Measurements from ENCODE around the gene ZFYVE27.

Gene ZFYVE27

DNA sequence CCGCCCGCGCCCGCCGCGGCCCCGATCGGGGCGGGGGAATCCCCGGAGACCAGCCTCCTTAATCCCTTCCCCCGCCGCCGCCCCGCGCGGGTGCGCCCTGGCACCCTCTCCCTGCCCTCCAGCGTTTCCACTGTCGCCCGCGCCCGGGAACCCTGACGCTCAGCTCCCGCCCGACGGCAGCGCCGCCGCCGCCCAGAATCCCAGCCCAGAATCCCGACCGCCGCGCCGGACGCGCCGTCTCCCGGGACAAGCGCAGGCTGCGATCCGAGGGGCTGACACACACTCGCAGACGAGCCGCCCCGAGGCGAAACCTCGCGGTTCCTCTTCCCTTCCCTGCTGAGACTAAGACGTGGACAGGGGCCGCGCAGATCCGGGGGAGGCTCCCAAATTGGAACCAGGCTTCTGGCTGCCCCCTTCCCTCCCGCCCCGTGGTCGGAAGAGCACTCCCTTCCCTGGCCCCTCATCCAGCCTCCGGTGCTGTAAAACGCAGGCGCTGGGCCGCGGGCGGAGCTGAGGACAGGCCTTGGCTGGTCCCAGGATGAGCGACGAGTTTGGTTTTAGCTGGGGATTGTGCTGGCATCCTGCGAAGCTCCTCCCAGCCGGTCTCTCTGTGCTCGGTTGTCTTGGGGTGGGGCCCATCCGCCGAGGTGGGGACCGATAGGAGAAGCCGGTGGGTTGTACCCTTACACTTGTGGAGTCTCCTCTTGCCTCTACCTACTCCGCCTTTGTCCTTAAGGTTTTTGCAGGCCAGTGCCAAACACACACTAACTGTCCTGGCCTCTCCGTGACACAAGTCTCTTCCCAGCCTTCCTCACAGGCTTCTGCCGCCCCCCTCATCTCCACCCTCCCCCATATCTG, 22.3 kb upstream of the ZFYVE27 start:
- no peak for DNase-seq

- DNase-seq, result no peak
These were observed 21.6 kb upstream of the ZFYVE27 start for GRCh38 chr10:97715259-97715874.

DNA sequence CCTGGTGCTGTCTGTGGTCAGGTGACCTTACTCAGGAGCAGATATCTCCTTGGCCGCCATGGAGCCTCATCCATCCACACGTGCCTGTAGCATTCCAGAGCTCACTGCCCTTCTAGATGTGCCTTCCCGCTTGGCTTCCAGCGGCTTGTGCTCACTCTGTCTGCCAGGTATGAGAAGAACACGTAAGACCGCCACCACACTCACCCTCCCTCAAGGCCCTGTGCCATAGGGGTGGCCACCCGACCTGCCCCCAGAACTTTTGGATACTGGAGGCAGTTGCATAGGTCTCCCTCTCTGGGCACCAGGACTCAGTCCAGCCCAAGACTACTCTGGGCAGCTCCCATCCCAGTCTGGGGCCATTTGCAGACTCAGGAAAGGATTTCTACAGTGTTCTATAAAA, 19.3 kb upstream of the ZFYVE27 start:
- no peak for DNase-seq

DNA sequence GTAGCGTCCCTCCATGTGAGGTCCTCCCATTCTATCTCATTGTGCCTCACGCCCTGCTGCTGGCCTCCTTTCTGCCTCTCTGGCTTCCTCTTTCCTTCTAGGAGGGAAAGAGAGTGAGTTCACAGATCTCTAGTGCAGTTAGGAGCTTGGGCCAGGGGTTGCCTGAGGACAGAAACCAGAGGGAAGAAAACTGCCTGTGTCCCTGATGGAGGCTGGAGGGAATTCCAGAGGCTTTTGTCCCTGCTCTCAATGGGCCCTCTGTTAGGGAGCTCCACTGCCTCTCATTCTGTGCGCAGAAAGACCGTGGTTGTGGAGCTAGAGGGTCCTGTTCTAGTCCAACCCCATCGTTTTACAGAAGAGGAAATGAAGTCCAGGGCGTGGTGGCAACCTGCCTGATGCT, 18.8 kb upstream of the ZFYVE27 start:
- no peak for DNase-seq

- no peak for DNase-seq
These were observed 18.2 kb upstream of the ZFYVE27 start for GRCh38 chr10:97718659-97719142.

GRCh38 chr10:97719602-97720001, 17.3 kb upstream of the ZFYVE27 start:
- no peak for DNase-seq

- DNase-seq, result no peak
These were observed 14.8 kb upstream of the ZFYVE27 start for GRCh38 chr10:97721871-97722780.

DNA sequence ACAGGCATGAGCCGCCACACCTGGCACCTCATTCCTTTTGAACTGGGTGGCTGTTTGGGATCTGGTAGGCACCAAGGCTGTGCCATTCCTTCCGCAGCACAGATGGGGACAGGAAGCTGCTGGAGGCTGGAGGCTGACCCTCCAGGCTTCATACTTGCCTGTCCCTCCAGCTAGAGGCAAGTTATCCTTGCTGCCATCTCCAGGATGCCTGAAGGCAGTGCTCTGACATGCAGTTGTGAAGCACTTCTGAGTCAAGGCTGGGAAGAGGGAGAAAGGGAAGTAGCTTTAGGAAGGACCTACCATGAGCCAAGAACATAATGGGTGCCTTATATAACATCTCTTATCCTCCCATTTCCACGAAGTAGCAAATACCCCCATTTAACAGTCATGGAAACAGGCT, 13.9 kb upstream of the ZFYVE27 start:
- no peak for DNase-seq

DNA sequence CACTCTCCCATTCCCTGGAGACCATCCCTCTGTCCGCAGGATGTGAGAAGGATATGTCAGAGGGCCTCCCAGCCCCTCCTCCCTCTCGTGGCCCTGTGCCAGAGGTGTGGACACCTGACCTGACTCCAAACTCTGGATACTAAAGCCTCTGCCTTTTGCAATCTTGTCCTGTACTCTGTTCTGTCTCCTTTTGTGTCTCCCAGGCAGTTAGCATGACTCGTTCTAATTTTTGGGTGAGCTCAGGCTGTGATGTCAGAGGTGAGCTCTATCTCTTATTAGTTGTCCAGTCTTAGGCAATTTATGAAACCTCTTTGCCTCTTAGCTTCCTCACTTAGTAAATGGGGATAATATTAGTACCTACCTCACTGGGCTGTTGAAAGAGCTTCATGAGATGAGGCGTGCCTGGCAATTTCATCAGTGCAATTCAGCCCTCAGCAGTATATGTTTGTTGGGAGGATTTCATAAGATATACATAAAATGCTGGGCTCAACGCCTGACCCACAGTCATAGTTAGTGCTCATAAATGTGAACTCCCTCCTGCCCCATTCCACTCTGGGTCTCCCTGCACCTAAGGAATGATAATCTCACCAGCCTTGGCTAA, 12.5 kb upstream of the ZFYVE27 start:
- DNase-seq, result no peak

GRCh38 chr10:97726636-97727178, 10.2 kb upstream of the ZFYVE27 start:
- DNase-seq, result no peak

DNA sequence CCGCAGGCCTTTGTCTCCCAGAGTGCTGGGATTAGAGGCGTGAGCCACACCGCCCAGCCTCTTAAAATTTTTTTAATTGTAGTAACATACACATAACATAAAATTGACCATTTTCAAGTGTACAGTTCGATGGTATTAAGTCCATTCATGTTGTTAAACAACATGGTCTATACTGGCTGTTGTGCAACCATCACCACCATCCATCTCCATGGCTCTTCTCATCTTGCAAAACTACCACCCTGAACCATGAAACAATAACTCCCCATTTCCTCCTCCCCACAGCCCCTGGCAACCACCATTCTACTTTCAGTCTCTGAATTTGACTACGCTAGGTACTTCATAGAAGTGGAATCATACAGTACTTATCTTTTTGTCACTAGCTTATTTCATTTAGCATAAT, 7.9 kb upstream of the ZFYVE27 start:
- no peak for DNase-seq

DNA sequence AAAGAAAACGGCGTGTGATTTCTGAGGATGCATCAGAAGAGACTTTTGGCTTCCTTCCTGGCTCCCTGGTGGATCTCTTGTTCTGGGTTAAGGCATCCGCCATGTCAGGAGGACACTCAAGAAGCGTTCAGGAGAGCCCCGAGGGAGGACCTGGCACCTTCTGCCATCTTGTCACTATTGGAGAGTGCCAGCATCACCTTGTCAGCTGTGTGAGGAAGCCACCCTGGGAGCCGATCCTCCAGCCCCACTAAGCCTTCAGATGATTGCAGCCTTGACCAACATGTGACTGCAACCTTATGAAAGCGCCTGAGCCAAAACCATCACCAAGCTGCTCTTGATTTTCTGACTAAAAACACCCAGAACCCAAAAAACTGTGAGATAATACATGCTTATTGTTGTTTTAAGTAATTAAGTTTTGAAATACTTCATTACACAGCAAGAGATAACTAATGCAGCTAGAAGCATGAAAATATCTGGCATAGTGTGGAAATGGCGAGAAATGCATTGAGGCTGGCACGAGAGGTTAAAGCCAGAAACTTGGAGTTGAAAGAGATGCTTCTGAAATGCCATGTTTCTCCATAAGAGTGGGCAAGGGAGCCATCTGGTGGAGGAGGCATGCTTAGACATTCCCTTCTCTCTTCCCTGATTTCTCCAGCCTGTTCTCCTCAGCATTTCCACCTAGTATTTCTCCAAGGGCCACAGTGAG, 5.4 kb upstream of the ZFYVE27 start:
- DNase-seq, result no peak

GRCh38 chr10:97732052-97732359, 4.9 kb upstream of the ZFYVE27 start:
- no peak for DNase-seq

DNA sequence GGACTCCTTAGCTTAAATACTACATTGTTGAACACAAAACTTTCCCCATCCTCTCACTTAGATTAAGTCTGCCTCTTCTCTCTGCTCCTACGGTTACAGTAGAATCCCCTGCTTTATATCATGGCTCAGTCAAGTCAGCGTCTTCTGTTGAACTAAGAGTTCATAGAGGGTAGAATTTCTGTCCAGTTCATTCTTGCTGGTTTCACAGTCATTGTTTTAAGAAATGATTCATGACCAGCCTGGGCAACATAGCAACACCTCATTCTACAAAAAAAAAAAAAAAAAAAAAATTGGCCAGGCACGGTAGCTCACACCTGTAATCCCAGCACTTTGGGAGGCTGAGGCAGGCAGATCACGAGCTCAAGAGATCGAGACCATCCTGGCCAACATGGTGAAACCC, 3.7 kb upstream of the ZFYVE27 start:
- DNase-seq, result no peak

- DNase-seq, result no peak
These were observed 2.9 kb upstream of the ZFYVE27 start for GRCh38 chr10:97734021-97734420.

DNA sequence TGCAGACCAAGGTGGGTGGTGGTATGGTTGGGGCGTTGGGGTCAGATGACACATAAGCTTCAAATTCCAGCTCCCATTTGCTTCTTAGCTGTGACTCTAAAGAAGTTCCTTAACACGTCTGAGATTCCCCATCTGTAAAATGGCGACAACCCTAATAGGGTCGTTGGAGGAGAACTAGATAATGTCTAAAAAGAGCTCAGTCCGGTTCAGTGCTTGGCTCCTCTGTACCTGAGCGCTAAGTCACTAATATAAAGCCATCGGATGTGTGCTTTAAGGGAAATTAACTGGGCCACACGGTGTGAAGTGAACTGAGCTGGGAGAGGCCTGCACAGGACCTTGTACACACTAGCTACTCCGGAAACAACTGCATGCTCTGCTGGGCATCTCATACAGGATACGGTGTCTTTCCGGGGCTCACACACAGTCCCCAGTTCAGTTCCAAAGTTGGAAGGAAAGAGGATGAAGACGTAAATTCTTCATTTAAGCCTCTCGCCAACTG, 476 bp upstream of the ZFYVE27 start:
- no peak for DNase-seq

DNA sequence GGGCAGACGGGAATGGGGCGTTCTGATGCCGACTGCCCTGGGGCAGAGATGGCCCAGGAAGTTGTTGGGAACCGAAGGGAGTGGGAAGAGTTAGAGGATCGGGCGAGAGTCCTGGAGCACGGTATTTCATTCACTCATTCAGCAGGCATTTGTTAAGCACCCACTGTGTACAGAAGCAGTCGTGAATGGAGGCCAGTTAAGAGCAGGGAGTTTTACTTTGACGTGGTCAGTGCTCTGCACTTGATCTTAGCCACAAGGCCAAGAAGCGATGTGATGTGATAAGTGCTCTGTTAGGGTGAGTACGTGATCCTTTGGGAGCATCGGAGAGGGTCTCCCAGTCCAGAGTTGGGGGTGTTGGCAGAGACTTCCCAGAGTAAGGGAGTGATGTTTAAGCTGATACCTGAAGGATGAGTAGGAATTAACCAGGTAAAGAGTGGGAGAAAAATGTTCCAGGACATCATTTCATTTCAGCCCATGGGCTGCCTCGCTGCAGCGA, 890 bp downstream of the ZFYVE27 start:
- DNase-seq, result no peak

DNA sequence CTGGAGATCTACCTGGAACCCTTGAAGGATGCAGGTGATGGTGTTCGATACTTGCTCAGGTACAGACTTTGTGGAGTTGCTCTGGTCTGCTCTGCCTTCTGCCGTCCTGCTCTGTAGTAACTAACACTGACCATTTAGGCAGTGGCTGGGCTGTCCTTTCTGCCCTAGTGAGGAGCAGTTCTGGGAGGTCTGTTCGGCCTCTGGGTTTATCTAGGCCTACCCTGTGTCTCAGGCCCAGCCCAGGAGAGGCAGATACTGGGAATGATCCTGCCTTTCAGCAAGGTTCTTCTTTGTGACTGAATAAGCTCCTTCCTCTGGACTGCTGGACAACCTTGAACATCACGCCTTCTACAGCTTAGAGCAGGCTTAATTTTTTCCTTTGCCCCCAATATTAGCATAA, 1.7 kb downstream of the ZFYVE27 start:
- no peak for DNase-seq

- no peak for DNase-seq
These were observed 3.7 kb downstream of the ZFYVE27 start for GRCh38 chr10:97740613-97741012.

- DNase-seq, result no peak
These were observed 6.4 kb downstream of the ZFYVE27 start for GRCh38 chr10:97743169-97743943.
